KOPT-K1 (cell line): ENCODE results near the gene SNAPIN.

ENCODE experiments used
- H3K27ac ChIP-seq: fragments of 200-600 bp; sonication (generic); 2 replicates; pipeline ENCODE4 v1.5.1; 2016; ENCODE audit warnings: antibody characterized with exemption, mild to moderate bottlenecking, low read depth, low read length; ENCODE audit not compliant: poor library complexity, severe bottlenecking
- H3K36me3 ChIP-seq: fragments of 200-600 bp; sonication (generic); 2 replicates; pipeline ENCODE4 v1.5.1; 2017; ENCODE audit warnings: antibody characterized with exemption, mild to moderate bottlenecking, low read length, moderate library complexity; ENCODE audit not compliant: insufficient read depth
- H3K9me3 ChIP-seq: fragments of 200-600 bp; sonication (generic); 2 replicates; pipeline ENCODE4 v1.5.1; 2017; ENCODE audit warnings: antibody characterized with exemption, low read length, mild to moderate bottlenecking; ENCODE audit not compliant: insufficient read depth, poor library complexity, severe bottlenecking

SNAPIN gene, protein sequence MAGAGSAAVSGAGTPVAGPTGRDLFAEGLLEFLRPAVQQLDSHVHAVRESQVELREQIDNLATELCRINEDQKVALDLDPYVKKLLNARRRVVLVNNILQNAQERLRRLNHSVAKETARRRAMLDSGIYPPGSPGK

DNA sequence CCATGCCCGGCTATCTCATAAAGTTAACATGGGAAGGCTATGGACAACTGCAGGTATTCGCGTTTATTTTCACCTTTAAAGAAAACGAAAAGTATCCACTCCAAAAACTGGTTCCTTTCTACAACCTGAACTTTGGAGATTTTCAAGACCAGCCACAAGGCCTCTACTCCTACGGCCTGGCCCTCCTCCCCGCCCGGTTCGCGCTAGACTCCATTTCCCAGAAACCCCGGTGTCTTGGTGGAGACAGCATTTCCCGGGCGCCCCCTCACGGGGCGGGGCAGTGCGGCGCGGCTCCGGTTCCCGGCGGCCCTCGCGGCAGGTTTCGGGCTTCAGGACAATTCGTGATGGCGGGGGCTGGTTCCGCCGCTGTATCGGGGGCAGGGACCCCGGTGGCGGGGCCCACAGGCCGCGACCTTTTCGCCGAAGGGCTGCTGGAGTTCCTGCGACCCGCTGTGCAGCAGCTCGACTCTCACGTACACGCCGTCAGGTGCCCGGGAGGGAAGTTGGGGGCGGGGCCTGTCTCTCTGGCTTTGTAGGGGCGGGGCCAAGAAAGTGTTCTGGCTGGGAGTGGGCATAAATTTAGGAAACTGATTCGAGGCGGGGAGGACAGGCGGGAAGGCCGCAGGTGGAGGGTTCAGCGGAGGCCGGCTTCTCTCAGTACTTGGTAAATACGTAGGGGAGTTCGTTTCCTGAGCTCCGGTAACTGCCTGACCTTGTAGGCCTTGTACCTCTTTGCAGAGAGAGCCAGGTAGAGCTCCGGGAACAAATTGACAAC lies at the start of gene SNAPIN:
Gene SNAPIN (plus strand): TSS at position 304 of the 775 bp plus-strand sequence. CDS start 41 bp downstream, at position 345.
- H3K9me3 ChIP-seq, result no peaks in the 10 kb centered on the region
- H3K27ac ChIP-seq, result peak within 1 kb of the TSS; percentile 80
- peaks cover 32% of the 10 kb centered on the region for H3K36me3 ChIP-seq

DNA sequence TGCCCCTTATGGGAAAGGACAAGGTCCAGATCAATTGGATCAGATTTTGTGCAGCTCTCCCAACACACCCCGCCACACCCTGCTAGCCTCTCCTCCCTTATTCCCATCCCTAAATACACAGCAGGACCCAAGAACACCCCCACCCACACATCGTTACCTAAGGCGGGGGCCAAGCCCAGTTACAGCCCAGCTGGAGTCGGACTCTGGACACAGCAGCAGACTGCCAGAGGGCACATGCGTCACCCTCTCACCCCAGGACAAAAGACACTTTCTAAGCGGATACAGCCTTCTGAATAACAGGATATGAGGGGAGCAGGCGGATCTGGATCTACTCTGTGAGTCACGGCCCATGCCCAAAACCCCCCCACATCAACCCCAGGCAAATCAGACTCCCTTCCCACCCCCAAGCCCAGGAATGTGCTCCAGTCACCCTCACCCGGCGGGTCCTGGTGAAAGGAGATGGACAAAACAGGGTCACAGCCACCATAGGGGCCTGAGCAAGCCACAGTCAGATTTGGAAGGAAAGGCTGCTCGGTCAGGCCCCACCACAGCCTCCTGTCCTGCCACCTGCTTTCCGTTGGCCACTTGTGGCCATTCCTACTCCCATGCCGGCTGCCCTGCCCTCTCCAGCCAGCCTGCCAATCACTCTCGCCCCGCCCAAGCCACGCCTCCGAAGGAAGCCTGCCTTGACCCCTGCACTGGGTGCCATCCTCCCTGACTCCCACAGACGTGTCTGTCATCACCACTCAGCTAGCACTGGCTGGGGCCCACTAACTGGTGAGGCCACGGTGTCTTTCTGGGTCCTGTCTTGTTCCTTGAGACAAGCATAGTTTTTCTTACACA lies 49.5 kb upstream of the SNAPIN start:
- no peaks in the 10 kb centered on the region for H3K9me3 ChIP-seq
- no peak overlapping the region for H3K27ac ChIP-seq
- no peaks in the 10 kb centered on the region for H3K36me3 ChIP-seq

DNA sequence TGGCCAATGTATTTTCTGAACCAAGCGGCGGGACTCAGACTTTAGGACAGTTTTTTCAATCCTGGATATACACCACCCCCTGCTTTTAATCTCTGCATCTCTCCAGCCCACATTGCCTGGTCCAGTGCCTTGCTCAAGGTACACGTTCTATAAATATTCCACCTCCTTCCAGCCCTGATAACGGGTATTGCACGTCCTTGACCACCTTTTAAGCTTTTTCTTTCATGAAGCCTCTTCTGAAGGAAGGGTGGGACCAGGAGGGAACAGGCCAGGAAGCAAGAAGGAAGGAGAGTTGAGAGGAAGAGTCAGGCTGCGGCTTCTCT lies 49.0 kb upstream of the SNAPIN start:
- H3K9me3 ChIP-seq, result no peaks in the 10 kb centered on the region
- H3K27ac ChIP-seq, result no peak overlapping the region
- H3K36me3 ChIP-seq, result no peaks in the 10 kb centered on the region

DNA sequence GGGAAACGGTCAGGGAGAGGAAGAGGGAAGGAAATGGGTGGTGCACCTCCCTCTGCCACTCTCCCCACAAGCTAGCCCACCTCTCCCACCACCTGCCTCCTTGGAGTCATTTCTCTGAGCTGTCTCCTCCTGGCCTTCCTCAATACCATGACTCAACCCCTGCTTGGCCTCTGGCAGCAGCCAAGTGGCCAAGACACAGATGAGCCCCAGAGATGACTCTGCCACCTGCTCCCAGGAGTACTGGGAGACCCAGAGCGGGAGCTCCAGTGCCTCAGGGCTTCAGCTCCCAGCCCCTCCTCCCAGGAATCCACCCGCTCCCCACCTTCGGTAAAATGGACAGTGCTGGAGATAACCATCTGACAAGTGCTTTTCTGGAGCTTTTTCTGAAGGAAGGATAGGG lies 48.2 kb upstream of the SNAPIN start:
- Histone ChIP-seq H3K27ac (no peak overlapping the region), H3K36me3 (no peaks in the 10 kb centered on the region), H3K9me3 (no peaks in the 10 kb centered on the region)

DNA sequence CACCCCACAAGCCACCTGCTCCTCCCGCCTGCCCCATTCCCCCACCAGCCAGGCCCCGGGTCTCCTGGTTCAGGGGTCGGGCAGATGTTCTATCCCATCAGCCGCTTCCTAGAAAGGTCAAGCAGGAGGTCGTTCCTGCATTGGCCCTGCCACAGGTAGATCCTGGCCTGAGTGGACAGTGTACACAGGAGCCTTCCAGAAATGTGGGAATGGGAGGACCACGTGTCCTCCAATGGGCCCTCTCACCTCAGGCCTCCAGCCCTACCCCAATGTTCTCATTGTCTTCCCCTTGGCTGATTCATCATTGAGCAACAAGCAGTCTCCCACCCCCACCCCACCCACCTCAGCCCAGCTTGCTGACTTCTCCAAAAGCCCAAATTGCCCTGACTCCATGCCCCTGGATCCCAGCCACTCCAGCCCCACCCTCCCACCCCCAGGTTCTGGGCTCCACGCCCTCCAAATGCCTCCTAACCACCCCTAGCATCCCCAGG lies 47.6 kb upstream of the SNAPIN start:
- no peak overlapping the region for H3K27ac ChIP-seq
- no peaks in the 10 kb centered on the region for H3K36me3 ChIP-seq
- H3K9me3 ChIP-seq, result no peaks in the 10 kb centered on the region

DNA sequence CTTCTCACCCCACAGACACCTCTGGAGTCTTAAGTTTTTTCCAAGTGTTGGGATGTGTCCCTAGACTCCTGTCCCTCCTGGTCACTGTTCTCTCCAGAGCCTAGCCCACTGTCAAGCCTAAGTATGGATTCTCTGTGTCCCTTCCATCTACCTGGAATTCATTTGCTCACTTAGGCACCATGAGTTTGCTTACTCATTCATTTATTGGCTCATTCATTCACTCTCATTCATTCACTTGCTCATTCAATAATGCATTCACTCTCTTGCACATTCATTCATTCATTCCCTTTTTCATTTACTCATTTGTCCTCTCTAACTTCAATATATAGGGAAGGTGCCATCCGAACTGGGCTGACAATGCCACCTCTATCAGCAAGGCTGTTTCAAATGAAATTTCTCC lies 47.1 kb upstream of the SNAPIN start:
- Histone ChIP-seq H3K9me3 (no peaks in the 10 kb centered on the region), H3K27ac (no peak overlapping the region), H3K36me3 (no peaks in the 10 kb centered on the region)

DNA sequence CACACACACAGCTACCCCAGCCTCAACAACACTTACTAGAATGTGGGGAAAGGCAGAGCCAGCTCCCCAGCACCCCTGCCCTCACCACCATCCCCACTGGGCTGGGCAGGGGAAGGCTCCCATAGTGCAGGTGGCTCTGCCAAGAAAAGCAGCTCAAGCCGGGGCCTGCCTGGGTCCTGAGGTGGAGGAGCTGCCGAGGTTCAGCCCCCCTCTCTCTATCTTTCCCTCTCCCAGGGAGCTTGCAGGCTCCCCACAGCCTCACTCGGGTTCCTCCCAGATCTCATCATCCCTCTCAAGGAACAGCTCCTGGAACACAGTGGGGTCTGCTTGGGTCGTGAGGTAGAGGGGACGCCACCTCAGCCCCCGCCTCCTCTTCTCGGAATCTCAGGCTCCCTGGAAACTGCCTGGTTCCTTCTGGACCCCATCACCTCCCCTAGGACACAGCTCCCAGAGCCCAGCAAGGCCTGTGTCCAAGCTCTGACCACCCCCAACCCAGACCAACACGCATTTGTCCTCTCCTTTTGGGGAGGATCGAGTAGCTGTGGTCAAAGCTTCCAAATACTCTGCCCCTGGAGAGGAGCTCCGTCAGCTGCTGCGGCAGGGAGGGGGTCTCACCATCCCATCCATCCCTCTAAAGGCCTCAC lies 46.3 kb upstream of the SNAPIN start:
- no peaks in the 10 kb centered on the region for H3K9me3 ChIP-seq
- no peaks in the 10 kb centered on the region for H3K36me3 ChIP-seq
- no peak overlapping the region for H3K27ac ChIP-seq

DNA sequence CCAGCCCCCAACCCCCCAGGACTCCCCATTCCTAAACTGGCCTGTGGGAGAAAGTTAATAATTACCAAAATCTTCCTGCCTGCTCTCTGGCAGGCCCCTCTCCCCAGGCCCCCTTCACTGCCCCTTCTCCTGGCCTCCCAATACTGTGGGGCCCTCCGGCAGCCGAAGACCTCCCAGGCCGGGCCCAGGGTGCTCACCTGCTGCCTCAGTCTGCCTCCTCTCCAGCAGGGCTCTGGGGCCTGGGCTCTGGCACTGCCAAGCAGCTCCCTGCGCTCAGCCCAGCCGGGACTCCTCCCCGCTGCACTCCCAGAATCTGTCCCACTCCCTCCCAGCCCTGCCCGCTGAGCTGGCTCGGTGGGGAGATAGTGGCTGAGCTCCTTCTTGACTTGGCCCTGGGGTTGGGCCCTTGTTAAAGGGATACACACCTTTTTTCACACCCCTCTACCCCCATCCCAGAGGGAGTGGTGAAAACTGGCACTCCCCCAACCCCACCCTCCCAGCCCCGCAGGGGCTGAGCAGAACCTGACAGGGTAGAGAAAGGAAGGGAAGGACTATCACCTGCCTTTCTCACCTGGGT lies 45.7 kb upstream of the SNAPIN start, which contains the start of gene S100A16:
Gene S100A16 (minus strand): TSS at position 383 of the 577 bp plus-strand sequence. CDS start 4,986 bp downstream, outside the sequence.
- H3K36me3 ChIP-seq, result no peaks in the 10 kb centered on the region
- H3K27ac ChIP-seq, result no peak within 1 kb of the TSS
- H3K9me3 ChIP-seq, result no peaks in the 10 kb centered on the region

DNA sequence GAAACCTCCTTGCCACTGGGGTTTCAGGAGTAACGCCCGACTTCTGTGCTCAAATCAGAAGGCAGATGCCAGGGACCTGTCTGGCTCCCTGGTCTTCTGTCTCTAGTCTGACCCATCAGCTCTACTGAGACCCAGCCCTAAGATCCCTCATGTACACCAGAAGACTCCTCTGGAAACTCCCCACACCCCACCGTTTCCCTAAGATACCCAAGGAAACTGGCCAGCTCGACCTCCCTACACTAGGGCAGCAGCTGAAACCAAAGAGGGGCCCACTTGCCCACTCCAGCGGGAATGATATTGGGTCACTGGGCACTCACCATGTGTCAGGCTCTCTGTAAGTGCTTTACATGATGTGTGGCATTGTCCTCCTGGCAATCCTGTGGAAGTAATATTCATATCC lies 45.1 kb upstream of the SNAPIN start:
- no peaks in the 10 kb centered on the region for H3K9me3 ChIP-seq
- H3K36me3 ChIP-seq, result no peaks in the 10 kb centered on the region
- no peak overlapping the region for H3K27ac ChIP-seq

DNA sequence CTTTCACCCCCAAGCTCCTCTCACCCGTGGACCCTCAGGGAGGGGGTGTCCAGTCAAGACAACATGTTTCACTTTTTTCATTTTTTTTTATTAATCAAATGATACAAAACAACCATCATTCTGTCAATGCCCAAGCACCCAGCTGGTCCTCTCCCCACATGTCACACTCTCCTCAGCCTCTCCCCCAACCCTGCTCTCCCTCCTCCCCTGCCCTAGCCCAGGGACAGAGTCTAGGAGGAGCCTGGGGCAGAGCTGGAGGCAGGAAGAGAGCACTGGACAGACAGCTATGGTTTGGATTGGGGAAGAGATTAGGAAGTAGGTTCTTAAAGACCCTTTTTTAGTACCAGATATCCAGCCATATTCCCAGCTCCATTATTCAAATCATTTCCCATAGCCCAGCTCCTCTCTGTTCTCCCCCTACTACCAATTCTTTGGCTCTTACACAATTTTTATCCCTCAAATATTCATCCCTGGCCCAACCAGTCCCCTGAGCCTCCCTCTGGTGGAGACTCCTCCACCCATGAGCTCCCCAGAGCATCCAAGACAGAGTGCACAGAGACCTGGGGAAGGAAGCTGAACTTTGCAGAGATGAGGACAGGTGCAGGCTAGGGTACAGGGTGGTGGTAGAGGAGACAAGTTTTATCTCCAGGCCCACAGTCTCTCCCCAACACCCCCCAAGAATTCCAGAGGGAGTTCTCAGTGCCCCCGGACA lies 44.2 kb upstream of the SNAPIN start:
- Histone ChIP-seq H3K27ac (no peak overlapping the region), H3K36me3 (no peaks in the 10 kb centered on the region), H3K9me3 (no peaks in the 10 kb centered on the region)

DNA sequence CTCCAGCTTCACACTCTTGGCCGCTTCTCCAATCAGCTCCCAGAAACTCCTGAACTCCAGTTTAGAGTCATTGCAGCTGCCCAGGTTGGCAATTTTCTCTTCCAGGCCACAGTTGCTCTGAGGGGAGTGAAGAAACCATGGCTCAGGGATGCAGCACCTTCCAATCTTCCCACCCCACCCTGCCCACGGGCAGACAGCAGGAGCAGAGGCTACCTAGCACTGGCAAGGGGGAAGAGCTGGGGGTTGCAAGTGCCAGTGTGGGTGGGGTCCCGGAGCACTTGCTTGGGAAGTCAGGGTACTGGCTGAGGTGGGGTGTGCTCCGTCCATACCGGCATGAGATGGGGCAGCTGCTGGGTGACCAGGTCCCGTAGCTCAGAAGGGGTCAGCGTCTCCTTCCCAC lies 43.6 kb upstream of the SNAPIN start:
- no peak overlapping the region for H3K27ac ChIP-seq
- H3K36me3 ChIP-seq, result no peaks in the 10 kb centered on the region

DNA sequence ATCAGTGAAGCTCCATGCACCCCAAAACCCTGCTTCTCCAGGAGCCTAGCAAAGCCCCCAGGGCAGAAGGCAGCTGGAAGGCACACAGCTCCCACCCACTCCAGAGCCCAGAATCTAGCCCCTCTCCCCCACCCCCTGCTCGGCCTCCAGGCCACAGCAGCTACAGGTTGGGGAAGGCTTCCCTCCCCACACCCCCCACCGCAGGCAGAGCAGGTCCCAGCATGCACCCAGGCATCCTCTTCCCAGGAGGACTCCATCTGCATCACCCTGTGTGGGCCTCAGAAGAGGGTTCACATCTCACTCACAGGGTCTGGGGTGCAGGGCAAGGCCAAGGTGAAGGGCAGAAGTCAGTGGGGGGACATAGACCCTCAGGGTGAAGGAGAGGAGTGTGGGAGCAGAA lies 43.1 kb upstream of the SNAPIN start:
- Histone ChIP-seq H3K36me3 (no peaks in the 10 kb centered on the region), H3K27ac (no peak overlapping the region)

More for the DNA sequence above, 43.6 kb upstream of the SNAPIN start:
- H3K9me3 ChIP-seq, result peaks cover 4% of the 10 kb centered on the region

DNA sequence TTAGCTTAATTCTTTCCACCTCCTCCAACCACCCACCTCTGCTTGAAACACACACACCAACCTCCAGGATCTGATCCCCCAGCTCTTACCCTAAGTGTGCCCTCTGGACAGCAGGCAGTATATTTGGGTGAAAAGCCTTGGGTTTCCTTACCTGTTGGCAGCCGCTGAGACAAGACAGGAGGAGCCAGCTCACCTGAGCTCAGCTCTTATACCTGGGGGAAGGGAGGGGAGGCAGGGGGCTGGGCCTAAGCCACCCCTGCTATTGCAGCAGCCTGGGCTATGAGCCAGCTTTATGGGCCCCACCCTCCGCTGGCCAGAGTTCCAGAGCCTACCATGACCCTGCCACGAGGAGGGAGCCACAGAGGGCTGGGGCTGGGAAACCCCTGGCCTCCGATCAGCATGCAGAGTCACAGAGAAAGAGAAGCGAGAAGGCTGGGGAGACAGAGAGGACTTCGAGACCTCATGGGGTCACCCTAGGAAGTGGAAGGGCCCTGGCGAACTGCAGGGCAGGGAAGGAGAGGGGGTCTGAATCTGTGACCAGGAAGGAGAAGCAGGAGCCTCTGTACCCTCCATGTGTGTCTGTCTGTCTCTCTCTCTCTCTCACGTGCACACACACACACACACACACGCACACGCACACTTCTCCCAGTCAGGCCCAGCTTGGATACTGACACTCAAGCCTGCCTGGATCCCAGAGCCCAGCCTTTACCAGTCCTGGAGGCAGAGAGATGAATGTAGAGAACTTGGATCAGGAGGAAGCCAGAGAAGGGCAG lies 42.2 kb upstream of the SNAPIN start, which contains the start of gene S100A14:
Gene S100A14 (minus strand): TSS at position 182 of the 773 bp plus-strand sequence. CDS start 467 bp downstream, outside the sequence.
- H3K27ac ChIP-seq, result no peak within 1 kb of the TSS
- H3K9me3 ChIP-seq, result peaks cover 4% of the 10 kb centered on the region
- no peaks in the 10 kb centered on the region for H3K36me3 ChIP-seq

More for the DNA sequence above, 43.1 kb upstream of the SNAPIN start:
- H3K9me3 ChIP-seq, result peaks cover 4% of the 10 kb centered on the region
